Activated CD4-positive, CD25-positive, alpha-beta regulatory T cell treated with anti-CD3 and anti-CD28 coated beads, Interleukin-2, amount 50 U/mL, for 72 hours (primary cell): Measurements from ENCODE around the gene SLC24A4.

Source experiments
- DNase-seq: peaks from one replicate; pipeline ENCODE4 v3.0.0; 2021

Gene SLC24A4

GRCh38 chr14:92316937-92317336 is 6.0 kb upstream of the SLC24A4 start:
- DNase-seq: no peak

- DNase-seq: no peak
These were observed 5.5 kb upstream of the SLC24A4 start for GRCh38 chr14:92317511-92317910.

- no peak for DNase-seq
These were observed 1.3 kb upstream of the SLC24A4 start for GRCh38 chr14:92321701-92322100.

- DNase-seq: no peak
These were observed 449 bp upstream of the SLC24A4 start for GRCh38 chr14:92322516-92322915.

GRCh38 chr14:92323916-92324818 is 1.2 kb downstream of the SLC24A4 start:
- no peak for DNase-seq

- DNase-seq: no peak
These were observed 2.9 kb downstream of the SLC24A4 start for GRCh38 chr14:92325835-92326234.

- no peak for DNase-seq
These were observed 5.8 kb downstream of the SLC24A4 start for GRCh38 chr14:92328664-92329255.

GRCh38 chr14:92334050-92334449 is 11.1 kb downstream of the SLC24A4 start:
- no peak for DNase-seq

GRCh38 chr14:92336363-92336762 is 13.4 kb downstream of the SLC24A4 start:
- no peak for DNase-seq

GRCh38 chr14:92339426-92339825 is 16.5 kb downstream of the SLC24A4 start:
- no peak for DNase-seq

GRCh38 chr14:92340071-92340470 is 17.1 kb downstream of the SLC24A4 start:
- DNase-seq: no peak

- DNase-seq: no peak
These were observed 18.0 kb downstream of the SLC24A4 start for GRCh38 chr14:92340931-92341330.

- DNase-seq: no peak
These were observed 18.8 kb downstream of the SLC24A4 start for GRCh38 chr14:92341791-92342190.

- no peak for DNase-seq
These were observed 25.2 kb downstream of the SLC24A4 start for GRCh38 chr14:92348154-92348553.

- no peak for DNase-seq
These were observed 28.8 kb downstream of the SLC24A4 start for GRCh38 chr14:92351750-92352149.

GRCh38 chr14:92352158-92352985 is 29.4 kb downstream of the SLC24A4 start:
- DNase-seq: no peak

GRCh38 chr14:92353447-92353846 is 30.5 kb downstream of the SLC24A4 start:
- DNase-seq: no peak

GRCh38 chr14:92356677-92357076 is 33.7 kb downstream of the SLC24A4 start:
- DNase-seq: no peak

GRCh38 chr14:92360651-92361370 is 37.8 kb downstream of the SLC24A4 start:
- no peak for DNase-seq

- DNase-seq: no peak
These were observed 39.8 kb downstream of the SLC24A4 start for GRCh38 chr14:92362781-92363235.

- no peak for DNase-seq
These were observed 43.3 kb downstream of the SLC24A4 start for GRCh38 chr14:92366237-92366636.

GRCh38 chr14:92368001-92368400 is 45.0 kb downstream of the SLC24A4 start:
- no peak for DNase-seq

- no peak for DNase-seq
These were observed 46.1 kb downstream of the SLC24A4 start for GRCh38 chr14:92369097-92369496.
